Fibroblast of mammary gland (primary cell): ENCODE measurements around the gene INO80.

ENCODE experiments used
- DNase-seq: peaks from one replicate; pipeline ENCODE4 v3.0.0-alpha.2; 2010; ENCODE audit warnings: low read depth
- H3K4me3 ChIP-seq: 2 replicates; pipeline ENCODE4 v1.5.1; 2011; ENCODE audit warnings: low read depth, mild to moderate bottlenecking, low read length, moderate library complexity; ENCODE audit not compliant: control insufficient read depth
- TF ChIP-seq, protein P1 (sequence below): conservative IDR thresholded peaks from 2 replicates; pipeline ENCODE4 v1.5.1; 2011; ENCODE audit warnings: low read depth, low read length, inconsistent platforms; ENCODE audit not compliant: control insufficient read depth, insufficient read depth

The INO80 gene

DNA sequence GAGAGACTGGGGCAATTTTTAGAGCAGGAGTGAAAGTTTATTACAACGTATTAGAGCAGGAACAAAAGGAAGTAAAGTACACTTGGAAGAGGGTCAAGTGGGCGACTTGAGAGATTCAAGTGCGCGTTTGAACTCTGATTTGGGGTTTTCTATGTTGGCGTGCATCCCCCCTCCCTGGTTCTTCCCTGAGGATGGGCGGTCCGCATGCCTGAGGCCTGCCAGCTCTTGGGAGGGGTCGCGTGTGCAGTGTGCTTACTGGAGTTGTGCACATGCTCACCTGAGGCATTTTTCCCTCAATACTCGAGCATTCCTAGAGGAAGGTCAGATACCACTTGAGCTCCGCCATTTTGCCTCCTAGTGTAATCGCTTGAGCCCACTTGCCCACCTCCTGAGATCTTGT lies 173.2 kb downstream of the INO80 start:
- DNase-seq: no peak
- no peak overlapping the region for H3K4me3 ChIP-seq
- TF ChIP-seq, protein P1, sequence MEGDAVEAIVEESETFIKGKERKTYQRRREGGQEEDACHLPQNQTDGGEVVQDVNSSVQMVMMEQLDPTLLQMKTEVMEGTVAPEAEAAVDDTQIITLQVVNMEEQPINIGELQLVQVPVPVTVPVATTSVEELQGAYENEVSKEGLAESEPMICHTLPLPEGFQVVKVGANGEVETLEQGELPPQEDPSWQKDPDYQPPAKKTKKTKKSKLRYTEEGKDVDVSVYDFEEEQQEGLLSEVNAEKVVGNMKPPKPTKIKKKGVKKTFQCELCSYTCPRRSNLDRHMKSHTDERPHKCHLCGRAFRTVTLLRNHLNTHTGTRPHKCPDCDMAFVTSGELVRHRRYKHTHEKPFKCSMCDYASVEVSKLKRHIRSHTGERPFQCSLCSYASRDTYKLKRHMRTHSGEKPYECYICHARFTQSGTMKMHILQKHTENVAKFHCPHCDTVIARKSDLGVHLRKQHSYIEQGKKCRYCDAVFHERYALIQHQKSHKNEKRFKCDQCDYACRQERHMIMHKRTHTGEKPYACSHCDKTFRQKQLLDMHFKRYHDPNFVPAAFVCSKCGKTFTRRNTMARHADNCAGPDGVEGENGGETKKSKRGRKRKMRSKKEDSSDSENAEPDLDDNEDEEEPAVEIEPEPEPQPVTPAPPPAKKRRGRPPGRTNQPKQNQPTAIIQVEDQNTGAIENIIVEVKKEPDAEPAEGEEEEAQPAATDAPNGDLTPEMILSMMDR: no peak

DNA sequence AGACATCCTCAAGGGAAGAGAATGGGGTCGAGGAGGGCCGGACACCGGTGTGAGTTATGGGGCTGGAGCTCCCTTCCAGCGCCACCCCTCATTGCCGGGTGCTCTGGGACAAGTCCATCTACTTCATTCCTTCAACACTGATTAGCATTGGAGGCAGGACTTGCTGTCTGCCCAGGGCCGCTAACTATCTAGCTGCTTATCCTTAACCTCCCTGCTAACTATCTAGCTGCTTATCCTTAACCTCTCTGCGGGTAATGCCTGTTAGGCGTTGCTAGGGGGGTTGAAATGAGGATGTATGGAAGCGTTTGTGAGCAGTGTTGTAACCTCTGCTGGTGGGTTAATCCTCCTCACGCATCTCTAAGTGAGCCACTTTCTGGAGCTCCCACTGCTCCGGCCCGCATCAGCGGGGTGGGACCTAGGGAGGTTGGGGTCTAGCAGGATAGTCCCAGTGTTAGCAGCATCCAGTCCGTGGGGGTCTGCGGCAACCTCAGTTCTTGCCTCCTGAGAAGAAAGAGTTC lies 173.7 kb downstream of the INO80 start:
- no peak for DNase-seq
- TF ChIP-seq, protein P1: no peak
- H3K4me3 ChIP-seq: peak overlapping the region; percentile 60

DNA sequence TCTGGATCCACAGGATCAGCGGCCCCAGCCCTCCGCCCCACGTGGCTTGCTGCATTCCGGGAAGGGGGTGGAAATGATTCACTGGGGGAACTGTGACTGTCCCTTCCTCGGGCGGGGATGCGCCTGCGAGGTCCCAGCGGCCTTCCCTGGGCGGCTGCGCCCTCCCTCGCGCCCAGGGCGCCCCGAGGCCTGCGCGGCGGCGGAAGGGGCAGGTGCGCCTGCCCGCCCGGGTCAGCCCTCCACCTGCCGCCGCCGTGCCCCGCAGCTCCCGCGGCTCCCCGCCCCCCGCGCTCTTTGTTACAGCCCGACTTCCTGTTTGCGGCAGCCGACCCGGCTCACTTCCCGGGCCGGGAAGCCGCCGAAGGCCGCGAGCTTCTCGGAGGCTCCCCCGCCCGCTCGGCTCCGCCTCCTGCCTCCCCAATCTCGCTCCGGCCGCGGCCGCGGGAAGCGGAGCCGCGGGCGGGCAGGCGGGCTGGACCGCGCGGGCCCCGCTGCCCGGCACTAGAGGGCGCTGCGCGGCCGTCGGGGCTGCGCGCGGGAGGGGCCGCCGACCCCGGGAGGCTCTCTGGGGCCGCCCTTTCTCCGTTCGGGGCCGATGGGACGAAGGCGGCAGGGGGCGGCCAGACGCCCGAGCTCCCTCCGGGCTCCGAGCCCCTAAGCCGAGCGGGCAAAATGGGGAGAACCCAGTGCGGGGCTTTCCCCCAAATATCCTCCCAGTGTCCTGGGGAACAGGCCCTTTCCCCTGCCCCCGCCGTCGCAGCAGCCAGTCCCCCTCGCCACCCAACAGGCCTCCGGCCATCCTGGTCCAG lies 174.3 kb downstream of the INO80 start:
- DNase-seq: peak; percentile 58
- H3K4me3 ChIP-seq: peak overlapping the region; percentile 60
- TF ChIP-seq, protein P1: peak; percentile 14

DNA sequence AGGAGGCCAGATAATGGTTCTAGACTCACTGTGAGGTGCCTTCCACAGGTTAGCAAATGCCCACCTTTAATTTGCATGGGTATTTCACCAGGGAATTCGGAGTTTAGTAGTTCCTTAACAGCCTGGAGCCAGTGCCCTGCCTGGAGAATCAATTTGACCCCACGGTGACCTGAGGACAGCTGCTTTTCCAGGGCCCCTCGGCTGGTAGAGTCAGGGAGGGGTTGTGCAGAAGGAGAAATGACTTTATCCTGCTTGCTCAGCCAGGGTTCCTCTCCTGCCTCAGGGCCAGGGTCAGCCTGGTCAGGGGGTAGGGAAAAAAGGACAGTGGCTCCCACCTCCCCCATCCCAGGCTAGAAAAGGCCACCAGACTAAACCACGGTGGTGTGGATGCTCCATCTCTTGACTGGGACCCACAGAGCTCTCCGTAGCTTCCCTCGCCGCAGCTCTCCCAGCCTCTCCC lies 175.0 kb downstream of the INO80 start:
- peak overlapping the region; percentile 31 for H3K4me3 ChIP-seq
- no peak for DNase-seq
- TF ChIP-seq, protein P1: no peak

DNA sequence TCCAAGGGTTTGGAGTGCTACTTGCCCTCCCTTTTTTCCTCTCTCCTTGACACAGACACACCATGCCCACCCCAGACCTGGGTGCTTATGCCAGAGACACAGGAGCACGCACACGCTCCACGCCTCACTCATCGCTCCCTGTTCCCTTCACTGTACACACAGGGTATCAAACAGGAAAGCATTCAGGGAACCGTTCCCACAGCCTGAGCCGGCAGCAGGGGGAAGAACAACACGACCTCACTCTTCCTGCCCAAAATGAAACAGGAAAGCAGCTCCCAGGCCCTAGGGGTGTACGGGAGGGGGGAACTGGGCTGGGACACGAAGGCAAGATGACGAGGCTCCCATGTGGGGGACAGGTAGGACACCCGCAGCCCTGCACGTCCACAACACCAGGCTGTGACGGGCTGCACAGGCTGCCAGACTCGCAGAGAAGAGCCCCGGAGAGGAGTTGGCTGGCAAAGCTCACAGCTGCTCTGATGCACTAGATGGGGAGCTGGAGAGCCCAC lies 175.7 kb downstream of the INO80 start:
- H3K4me3 ChIP-seq: no peak overlapping the region
- TF ChIP-seq, protein P1: no peak
- DNase-seq: no peak

DNA sequence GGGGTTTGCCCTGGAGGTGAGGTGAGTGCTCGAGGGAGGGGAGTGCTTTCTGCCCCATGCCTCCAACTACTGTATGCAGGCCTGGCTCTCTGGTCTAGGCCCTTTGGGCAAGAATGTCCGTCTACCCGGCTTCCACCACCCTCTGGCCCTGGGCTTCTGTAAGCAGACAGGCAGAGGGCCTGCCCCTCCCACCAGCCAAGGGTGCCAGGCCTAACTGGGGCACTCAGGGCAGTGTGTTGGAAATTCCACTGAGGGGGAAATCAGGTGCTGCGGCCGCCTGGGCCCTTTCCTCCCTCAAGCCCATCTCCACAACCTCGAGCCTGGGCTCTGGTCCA lies 177.6 kb downstream of the INO80 start:
- TF ChIP-seq, protein P1: no peak
- no peak overlapping the region for H3K4me3 ChIP-seq
- DNase-seq: no peak
